ENCODE measurements around the gene THSD7A.

- TF ChIP-seq EZH2 (IDR thresholded peaks at IDR 0.05) = no peak
- TF ChIP-seq POLR2AphosphoS5 (IDR thresholded peaks at IDR 0.05; ENCODE audit: borderline replicate concordance, low read depth, low read length) = no peak
Measured at GRCh38 chr7:11570922-11571550, 261.0 kb downstream of the THSD7A start.

All from SK-N-MC (cell line).